Inferior parietal cortex (tissue), 1 donor: ENCODE data around the gene UNG.
"Not testable (repeated sequence)": the region's sequence is repeated elsewhere in the genome, so short reads cannot be mapped to it uniquely, and the experiment has no call there.

Source experiments
- DNase-seq: peaks from one replicate; pipeline ENCODE4 v3.0.0-alpha.2; 2016; ENCODE audit errors: extremely low spot score

Gene UNG

GRCh38 chr12:109097435-109098182 is at the start of gene UNG:
UNG (plus strand) TSS chr12:109097597; CDS start chr12:109097680, 83 bp downstream.
- DNase-seq, result peak; percentile 94

- DNase-seq, result not testable (repeated sequence)
Observed at GRCh38 chr12:109048706-109049105, 48.7 kb upstream of the UNG start.

GRCh38 chr12:109049794-109050193 is 47.6 kb upstream of the UNG start:
- DNase-seq, result not testable (repeated sequence)

GRCh38 chr12:109052097-109052413 is 45.3 kb upstream of the UNG start:
- no peak for DNase-seq

- DNase-seq, result peak; percentile 93
Observed at GRCh38 chr12:109052414-109053323, 44.7 kb upstream of the UNG start, which contains the start of gene USP30. USP30 (plus strand) TSS chr12:109052576; CDS start chr12:109052679, 103 bp downstream.

GRCh38 chr12:109053382-109054123 is 43.8 kb upstream of the UNG start:
- DNase-seq, result no peak

- not testable (repeated sequence) for DNase-seq
Observed at GRCh38 chr12:109054124-109054513, 43.3 kb upstream of the UNG start.

- no peak for DNase-seq
Observed at GRCh38 chr12:109054520-109054919, 42.9 kb upstream of the UNG start.

- peak; percentile 29 for DNase-seq
Observed at GRCh38 chr12:109056891-109057290, 40.5 kb upstream of the UNG start.

GRCh38 chr12:109057376-109057775 is 40.0 kb upstream of the UNG start:
- peak; percentile 61 for DNase-seq

GRCh38 chr12:109058773-109059172 is 38.6 kb upstream of the UNG start:
- DNase-seq, result no peak

- no peak for DNase-seq
Observed at GRCh38 chr12:109064143-109064542, 33.3 kb upstream of the UNG start.

- no peak for DNase-seq
Observed at GRCh38 chr12:109065154-109065852, 32.1 kb upstream of the UNG start.

GRCh38 chr12:109065853-109066193 is 31.6 kb upstream of the UNG start:
- DNase-seq, result no peak

- DNase-seq, result no peak
Observed at GRCh38 chr12:109069307-109070271, 27.8 kb upstream of the UNG start.

- no peak for DNase-seq
Observed at GRCh38 chr12:109074866-109075265, 22.5 kb upstream of the UNG start.

GRCh38 chr12:109082751-109083150 is 14.6 kb upstream of the UNG start:
- DNase-seq, result no peak

GRCh38 chr12:109084425-109084824 is 13.0 kb upstream of the UNG start:
- DNase-seq, result no peak

GRCh38 chr12:109085590-109085989 is 11.8 kb upstream of the UNG start:
- no peak for DNase-seq

GRCh38 chr12:109087250-109087649 is 10.1 kb upstream of the UNG start:
- no peak for DNase-seq
